ENCODE results near the gene LBH. TPM values are rescaled to one million over a fixed set of nuclear protein-coding genes. Genes with fewer than 3 reads are reported as not detected.

LBH gene
- total RNA-seq, 1 experiment from 2014 or later: 0.10 TPM

- peak; percentile 71 for DNase-seq (ENCODE audit: low spot score)
These were observed 41.6 kb downstream of the LBH start for GRCh38 chr2:30272761-30273573.

- no peak for DNase-seq (ENCODE audit: low spot score)
These were observed 42.2 kb downstream of the LBH start for GRCh38 chr2:30273574-30273929.

- DNase-seq (ENCODE audit: low spot score): no peak
These were observed 43.9 kb downstream of the LBH start for GRCh38 chr2:30275256-30275655.

GRCh38 chr2:30276455-30276911, 45.1 kb downstream of the LBH start:
- DNase-seq (ENCODE audit: low spot score): no peak

- no peak for DNase-seq (ENCODE audit: low spot score)
These were observed 46.2 kb downstream of the LBH start for GRCh38 chr2:30277582-30277981.

- no peak for DNase-seq (ENCODE audit: low spot score)
These were observed 47.1 kb downstream of the LBH start for GRCh38 chr2:30278419-30278818.

- DNase-seq (ENCODE audit: low spot score): no peak
These were observed 49.5 kb downstream of the LBH start for GRCh38 chr2:30280596-30281434.

GRCh38 chr2:30282081-30282480, 50.7 kb downstream of the LBH start:
- DNase-seq (ENCODE audit: low spot score): no peak

GRCh38 chr2:30282721-30283120, 51.4 kb downstream of the LBH start:
- DNase-seq (ENCODE audit: low spot score): no peak

GRCh38 chr2:30283931-30284565, 52.7 kb downstream of the LBH start:
- DNase-seq (ENCODE audit: low spot score): no peak

- no peak for DNase-seq (ENCODE audit: low spot score)
These were observed 54.4 kb downstream of the LBH start for GRCh38 chr2:30285758-30286157.

- DNase-seq (ENCODE audit: low spot score): no peak
These were observed 56.0 kb downstream of the LBH start for GRCh38 chr2:30287190-30287840.

GRCh38 chr2:30287857-30288513, 56.7 kb downstream of the LBH start:
- DNase-seq (ENCODE audit: low spot score): no peak

GRCh38 chr2:30288561-30288960, 57.2 kb downstream of the LBH start:
- DNase-seq (ENCODE audit: low spot score): no peak

- DNase-seq (ENCODE audit: low spot score): peak; percentile 42
These were observed 62.1 kb downstream of the LBH start for GRCh38 chr2:30293303-30293921.

GRCh38 chr2:30294133-30294532, 62.8 kb downstream of the LBH start:
- DNase-seq (ENCODE audit: low spot score): no peak

GRCh38 chr2:30296496-30296895, 65.2 kb downstream of the LBH start:
- DNase-seq (ENCODE audit: low spot score): no peak

- no peak for DNase-seq (ENCODE audit: low spot score)
These were observed 67.0 kb downstream of the LBH start for GRCh38 chr2:30298302-30298701.

GRCh38 chr2:30300122-30300455, 68.8 kb downstream of the LBH start:
- DNase-seq (ENCODE audit: low spot score): no peak

GRCh38 chr2:30300456-30301221, 69.3 kb downstream of the LBH start:
- DNase-seq (ENCODE audit: low spot score): no peak
